Neuronal stem cell (in vitro differentiated cells): ENCODE measurements around the gene GCN1.
"Not testable (repeated sequence)": the region's sequence is repeated elsewhere in the genome, so short reads cannot be mapped to it uniquely, and the experiment has no call there.

Experiments
- DNase-seq: peaks from one replicate; pipeline ENCODE4 v3.0.0-alpha.2; 2013; ENCODE audit warnings: low spot score
- H2AFZ ChIP-seq: one replicate; pipeline ENCODE4 v1.6.1; 2013; ENCODE audit warnings: mild to moderate bottlenecking, low read length, inconsistent platforms
- H2AK5ac ChIP-seq: 2 replicates; pipeline ENCODE4 v1.6.1; 2013; ENCODE audit warnings: low read depth, mild to moderate bottlenecking, inconsistent platforms, low read length, moderate library complexity, mixed read lengths
- H2BK120ac ChIP-seq: 2 replicates; pipeline ENCODE4 v1.6.1; 2013; ENCODE audit warnings: low read depth, mild to moderate bottlenecking, inconsistent platforms, low read length, moderate library complexity, mixed read lengths
- H2BK12ac ChIP-seq: one replicate; pipeline ENCODE4 v1.6.1; 2013; ENCODE audit warnings: low read length, inconsistent platforms
- H2BK15ac ChIP-seq: 2 replicates; pipeline ENCODE4 v1.6.1; 2013; ENCODE audit warnings: mild to moderate bottlenecking, low read length, inconsistent platforms, mixed read lengths
- H2BK5ac ChIP-seq: one replicate; pipeline ENCODE4 v1.6.1; 2013; ENCODE audit warnings: inconsistent platforms, mild to moderate bottlenecking, low read length, moderate library complexity
- H3K14ac ChIP-seq: one replicate; pipeline ENCODE4 v1.6.1; 2013; ENCODE audit warnings: low read length, inconsistent platforms
- H3K18ac ChIP-seq: 2 replicates; pipeline ENCODE4 v1.6.1; 2013; ENCODE audit warnings: low read length, inconsistent platforms
- H3K23ac ChIP-seq: 2 replicates; pipeline ENCODE4 v1.6.1; 2013; ENCODE audit warnings: low read depth, mild to moderate bottlenecking, mixed read lengths, low read length, inconsistent platforms; ENCODE audit not compliant: poor library complexity
- H3K27ac ChIP-seq: replicated peaks from 3 replicates; pipeline ENCODE4 v1.5.1; 2013; ENCODE audit warnings: low read length, inconsistent platforms
- H3K27me3 ChIP-seq, 3 experiments: 2 replicates each; pipeline ENCODE4 v1.6.1; 2013; ENCODE audit warnings: low read length in 3 of 3, mild to moderate bottlenecking in 2 of 3, inconsistent platforms in 1 of 3, low read depth in 1 of 3, mixed read lengths in 1 of 3, moderate library complexity in 1 of 3; ENCODE audit not compliant: control insufficient read depth in 3 of 3, insufficient read depth in 3 of 3
- H3K36me3 ChIP-seq, 2 donors: replicated peaks in 1 of 2; 2 replicates each; pipeline ENCODE4 v1.6.1; 2013; ENCODE audit warnings: low read length in 2 of 2; ENCODE audit not compliant: control insufficient read depth in 2 of 2, insufficient read depth in 2 of 2
- H3K4ac ChIP-seq: 2 replicates; pipeline ENCODE4 v1.6.1; 2013; ENCODE audit warnings: inconsistent platforms, mild to moderate bottlenecking, low read length, moderate library complexity
- H3K4me1 ChIP-seq, 2 donors: 1 replicate in 1 of 2; 2 replicates in 1 of 2; pipeline ENCODE4 v1.6.1; 2013; ENCODE audit warnings: low read length in 2 of 2, low read depth in 1 of 2; ENCODE audit not compliant: control insufficient read depth in 2 of 2, insufficient read depth in 1 of 2
- H3K4me2 ChIP-seq: one replicate; pipeline ENCODE4 v1.6.1; 2013; ENCODE audit warnings: mild to moderate bottlenecking, low read length, inconsistent platforms; ENCODE audit not compliant: insufficient read depth, poor library complexity, severe bottlenecking
- H3K4me3 ChIP-seq, 2 donors: 2 replicates each; pipeline ENCODE4 v1.5.1; 2013; ENCODE audit warnings: low read length in 2 of 2, mild to moderate bottlenecking in 2 of 2, inconsistent platforms in 1 of 2, moderate library complexity in 1 of 2
- H3K79me1 ChIP-seq: one replicate; pipeline ENCODE4 v1.6.1; 2013; ENCODE audit warnings: low read depth, mild to moderate bottlenecking, inconsistent platforms, low read length, moderate library complexity
- H3K9ac ChIP-seq: one replicate; pipeline ENCODE4 v1.6.1; 2013; ENCODE audit warnings: mild to moderate bottlenecking, low read depth, low read length, inconsistent platforms; ENCODE audit not compliant: poor library complexity
- H3K9me3 ChIP-seq, 2 donors: replicated peaks in 1 of 2; 2 replicates each; pipeline versions ENCODE3 to v1.6.1; 2013; ENCODE audit warnings: low read length in 2 of 2, mild to moderate bottlenecking in 2 of 2, inconsistent platforms in 1 of 2, low read depth in 1 of 2, mixed read lengths in 1 of 2, moderate library complexity in 1 of 2; ENCODE audit not compliant: control insufficient read depth in 2 of 2, insufficient read depth in 1 of 2
- H4K8ac ChIP-seq: one replicate; pipeline ENCODE4 v1.6.1; 2013; ENCODE audit warnings: low read depth, mild to moderate bottlenecking, inconsistent platforms, low read length, moderate library complexity
- H4K91ac ChIP-seq: one replicate; pipeline ENCODE4 v1.6.1; 2013; ENCODE audit warnings: low read length, low read depth, mild to moderate bottlenecking, inconsistent platforms; ENCODE audit not compliant: poor library complexity
- WGBS, 2 donors: extraction: QIAGEN DNeasy Blood & Tissue Kit; methylation state at CpG; one replicate each; pipeline ENCODE4 v1.1.7; 2013; ENCODE audit warnings: missing lambda C conversion rate in 2 of 2, mixed read lengths in 1 of 2; ENCODE audit not compliant: insufficient read length in 2 of 2, insufficient replicate concordance in 1 of 2; ENCODE audit errors: extremely low coverage in 2 of 2; 5-methylcytosine and 5-hydroxymethylcytosine counted together

The GCN1 gene

GRCh38 chr12:120197542-120197887 lies 3.0 kb upstream of the GCN1 start:
- WGBS, 2 donors = no CpG with 5 or more reads among the region's 4 CpGs
- no peaks in the 10 kb centered on the region for H3K9me3 ChIP-seq

DNA sequence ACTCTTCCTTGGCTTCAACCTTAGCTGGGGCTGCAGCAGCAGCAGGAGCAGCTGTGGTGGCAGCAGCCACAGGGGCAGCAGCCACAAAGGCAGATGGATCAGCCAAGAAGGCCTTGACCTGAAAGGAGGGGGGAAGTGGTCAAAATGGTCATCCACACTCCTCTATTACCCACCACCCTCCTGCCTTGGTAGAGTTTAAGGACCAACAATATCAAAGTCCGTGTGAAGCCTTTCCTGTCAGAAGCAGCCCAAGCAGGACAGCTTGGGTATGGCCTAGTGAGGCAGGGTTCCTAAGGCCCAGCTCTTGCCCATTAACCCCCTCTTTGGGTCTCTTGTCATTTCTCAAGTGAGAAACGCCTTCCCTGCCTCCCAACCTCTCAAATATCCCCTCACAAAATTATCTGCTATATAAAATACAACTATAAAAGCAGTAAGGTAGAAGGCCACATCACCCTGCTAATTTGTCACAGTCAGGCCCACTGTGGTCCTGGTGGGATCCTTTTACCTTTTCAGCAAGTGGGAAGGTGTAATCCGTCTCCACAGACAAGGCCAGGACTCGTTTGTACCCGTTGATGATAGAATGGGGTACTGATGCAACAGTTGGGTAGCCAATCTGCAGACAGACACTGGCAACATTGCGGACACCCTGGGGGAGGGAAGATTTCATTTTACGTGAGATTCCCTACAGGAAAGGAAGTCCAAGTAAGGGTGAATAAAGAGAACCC lies 2.5 kb upstream of the GCN1 start:
- H4K91ac ChIP-seq, H3K18ac ChIP-seq, DNase-seq, H3K4ac ChIP-seq, H2BK12ac ChIP-seq, H3K23ac ChIP-seq, H2BK15ac ChIP-seq, H2BK120ac ChIP-seq, H3K4me2 ChIP-seq, H3K79me1 ChIP-seq, H3K27ac ChIP-seq, H3K9me3 ChIP-seq, H3K14ac ChIP-seq, H3K9ac ChIP-seq, H2AFZ ChIP-seq, H2BK5ac ChIP-seq, H3K4me3 ChIP-seq, H2AK5ac ChIP-seq, H3K27me3 ChIP-seq, H4K8ac ChIP-seq: not testable (repeated sequence)
- H3K36me3 ChIP-seq = peaks cover 29 to 46% of the 10 kb centered on the region in 2 donors
- peaks cover 12 to 18% of the 10 kb centered on the region in 2 donors for H3K4me1 ChIP-seq
- WGBS, 2 donors = no CpG with 5 or more reads among the region's 7 CpGs

More at GRCh38 chr12:120197542-120197887, 3.0 kb upstream of the GCN1 start:
- Histone ChIP-seq H2BK12ac (no peak overlapping the region), H2AK5ac (no peak overlapping the region), H3K4me3 (no peak overlapping the region), H3K79me1 (peaks cover 7% of the 10 kb centered on the region), H3K9ac (no peak overlapping the region), H3K4me2 (no peak overlapping the region), H2BK15ac (no peak overlapping the region), H2BK5ac (no peak overlapping the region), H3K27me3 (no peaks in the 10 kb centered on the region), H3K4me1 (peaks cover 12 to 20% of the 10 kb centered on the region in 2 donors), H3K18ac (no peak overlapping the region), H2BK120ac (no peak overlapping the region), H3K23ac (no peak overlapping the region), H3K14ac (no peak overlapping the region), H4K8ac (no peak overlapping the region), H3K36me3 (peaks cover 29 to 46% of the 10 kb centered on the region in 2 donors), H3K27ac (no peak overlapping the region), H4K91ac (no peak overlapping the region), H2AFZ (no peak overlapping the region), H3K4ac (no peak overlapping the region)
- DNase-seq = no peak

DNA sequence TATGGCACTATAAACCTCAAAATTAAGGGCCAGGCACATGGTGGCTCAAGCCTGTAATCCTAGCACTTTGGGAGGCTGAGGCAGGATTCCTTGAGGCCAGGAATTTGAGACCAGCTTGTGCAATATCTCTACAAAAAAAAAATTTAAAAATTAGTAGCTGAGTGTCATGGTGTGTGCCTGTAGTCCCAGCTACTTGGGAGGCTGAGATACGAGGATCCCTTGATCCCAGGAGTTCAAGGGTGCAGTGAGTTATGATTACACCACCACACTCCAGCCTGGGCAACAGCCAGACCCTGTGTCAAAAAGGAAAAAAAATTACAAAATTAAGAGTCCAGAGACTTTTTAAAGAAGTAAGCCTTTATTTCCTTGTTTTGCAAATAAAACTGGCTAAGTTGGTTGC lies 1.8 kb upstream of the GCN1 start:
- no peaks in the 10 kb centered on the region for H3K9me3 ChIP-seq
- no peak overlapping the region for H3K9ac ChIP-seq
- H3K79me1 ChIP-seq = peaks cover 7% of the 10 kb centered on the region
- H3K23ac ChIP-seq = no peak overlapping the region
- no peak overlapping the region for H3K4ac ChIP-seq
- no CpG with 5 or more reads among the region's 1 CpG for WGBS, 2 donors
- no peaks in the 10 kb centered on the region for H3K27me3 ChIP-seq
- no peak overlapping the region for H2BK5ac ChIP-seq
- DNase-seq = no peak
- H2BK15ac ChIP-seq = no peak overlapping the region
- H3K18ac ChIP-seq = no peak overlapping the region
- no peak overlapping the region for H2AK5ac ChIP-seq
- no peak overlapping the region for H3K4me2 ChIP-seq
- H3K14ac ChIP-seq = no peak overlapping the region
- H4K8ac ChIP-seq = no peak overlapping the region
- no peak overlapping the region for H3K4me3 ChIP-seq
- no peak overlapping the region for H3K27ac ChIP-seq
- H3K4me1 ChIP-seq = peaks cover 12 to 18% of the 10 kb centered on the region in 2 donors
- H2BK120ac ChIP-seq = no peak overlapping the region
- H4K91ac ChIP-seq = no peak overlapping the region
- H2BK12ac ChIP-seq = no peak overlapping the region
- no peak overlapping the region for H2AFZ ChIP-seq
- H3K36me3 ChIP-seq = peaks cover 29 to 51% of the 10 kb centered on the region in 2 donors

DNA sequence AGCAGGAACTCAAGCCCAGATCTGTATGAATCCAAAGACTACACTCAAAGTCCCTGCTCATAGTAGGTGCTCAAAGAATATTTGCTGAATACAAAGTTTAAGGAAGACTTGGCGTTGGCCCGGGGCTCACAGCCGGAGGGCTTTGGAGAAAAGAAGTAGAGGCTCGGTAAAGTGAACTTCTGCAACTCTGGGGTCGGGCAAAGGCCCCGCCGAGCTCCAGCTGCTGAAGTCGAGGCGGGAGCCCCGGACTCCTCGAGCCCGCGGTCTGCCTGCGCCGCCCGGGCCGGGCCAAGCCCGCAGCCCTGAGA lies 335 bp downstream of the GCN1 start:
- H3K4me1 ChIP-seq = peaks cover 8 to 10% of the 10 kb centered on the region in 2 donors
- peak overlapping the region; percentile 99 for H3K23ac ChIP-seq
- no peak overlapping the region for H4K91ac ChIP-seq
- DNase-seq = no peak
- H2AFZ ChIP-seq = peak overlapping the region; percentile 92
- H2BK12ac ChIP-seq = no peak overlapping the region
- H4K8ac ChIP-seq = no peak overlapping the region
- H3K4me2 ChIP-seq = peak overlapping the region; percentile 91
- peaks cover 32 to 61% of the 10 kb centered on the region in 2 donors for H3K36me3 ChIP-seq
- no CpG with 5 or more reads among the region's 18 CpGs for WGBS, 2 donors
- no peak overlapping the region for H3K14ac ChIP-seq
- H2AK5ac ChIP-seq = peak overlapping the region; percentile 58
- no peak overlapping the region for H2BK120ac ChIP-seq
- no peaks in the 10 kb centered on the region for H3K9me3 ChIP-seq
- peak overlapping the region; percentile 55 for H2BK15ac ChIP-seq
- no peak overlapping the region for H2BK5ac ChIP-seq
- H3K27me3 ChIP-seq = no peaks in the 10 kb centered on the region
- H3K4me3 ChIP-seq = peak overlapping the region; percentile 87 to 96
- H3K27ac ChIP-seq = no peak overlapping the region
- H3K79me1 ChIP-seq = no peaks in the 10 kb centered on the region
- peak overlapping the region; percentile 19 for H3K4ac ChIP-seq
- H3K18ac ChIP-seq = peak overlapping the region; percentile 97
- peak overlapping the region; percentile 95 for H3K9ac ChIP-seq
